Neural progenitor cell (in vitro differentiated cells): ENCODE measurements around the gene ZNF883.

Source experiments
- CTCF ChIP-seq: fragments of 200-600 bp; sonication (generic); IDR thresholded peaks from 2 replicates; pipeline ENCODE4 v1.5.1; 2017; ENCODE audit warnings: antibody characterized with exemption, mild to moderate bottlenecking
- EZH2 ChIP-seq: fragments of 200-600 bp; sonication (generic); IDR thresholded peaks from 2 replicates; pipeline ENCODE4 v1.6.1; 2017; ENCODE audit warnings: antibody characterized with exemption, mild to moderate bottlenecking, moderate library complexity

- TF ChIP-seq CTCF (no peak), EZH2 (no peak)
Observed at GRCh38 chr9:112939418-112939817, 72.6 kb downstream of the ZNF883 start.
